Fibroblast of lung (primary cell): ENCODE data around the gene TMTC2.

Experiments used
- CTCF ChIP-seq, 2 donors: IDR thresholded peaks in 1 of 2; conservative IDR thresholded peaks in 1 of 2; 1 replicate in 1 of 2; 2 replicates in 1 of 2; pipeline ENCODE4 v1.5.1; 2011 to 2012; ENCODE audit warnings: low read length in 2 of 2, control low read depth in 1 of 2, inconsistent platforms in 1 of 2, low read depth in 1 of 2, mild to moderate bottlenecking in 1 of 2
- EZH2 ChIP-seq: IDR thresholded peaks from 2 replicates; pipeline ENCODE4 v1.5.1; 2012; ENCODE audit warnings: low read length, control low read depth, mild to moderate bottlenecking; ENCODE audit errors: missing control alignments

DNA sequence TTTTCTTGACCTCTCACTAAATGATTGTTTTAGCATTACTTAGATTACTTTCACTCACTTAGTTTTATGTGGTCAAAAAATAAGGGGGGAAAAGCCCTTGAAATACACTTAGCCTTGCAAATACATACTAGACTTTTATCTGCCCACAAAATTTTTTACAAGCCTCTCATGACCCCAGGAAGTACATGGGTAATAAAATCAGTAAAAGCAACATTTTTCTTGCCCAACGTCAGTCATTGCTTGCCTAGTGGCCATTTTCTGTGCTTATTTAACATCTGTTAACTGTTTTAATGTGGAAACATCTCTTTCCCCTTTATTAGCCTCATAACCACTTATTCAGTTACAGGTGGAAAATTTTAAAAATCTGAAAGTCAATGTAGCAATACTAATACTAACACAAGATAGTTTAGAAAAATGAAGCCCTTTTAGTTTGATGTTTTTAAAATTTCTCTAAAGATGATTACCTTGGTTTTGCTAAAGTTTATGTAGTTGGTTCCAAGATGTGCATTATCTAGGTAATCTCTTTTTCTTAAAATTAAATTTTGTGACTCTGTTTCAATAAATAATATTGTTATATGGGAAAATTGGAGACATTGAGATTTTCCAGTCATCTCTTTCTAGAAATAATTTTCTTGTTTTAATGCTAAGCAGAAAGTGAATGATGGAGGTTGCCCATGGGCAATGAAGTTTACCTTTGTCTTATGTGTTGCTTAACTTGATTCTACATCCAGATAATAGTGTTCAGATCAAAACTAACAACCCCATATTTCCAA lies 175.5 kb downstream of the TMTC2 start:
- TF ChIP-seq EZH2, result no peak
- TF ChIP-seq CTCF (conservative IDR thresholded peaks at IDR 0.05 in 1 of 2, IDR thresholded peaks at IDR 0.05 in 1 of 2; ENCODE audit: low read depth in 1 of 2, low read length in 2 of 2), result no peak
